Measurements from ENCODE around the gene ARID2. TPM values are rescaled to one million over a fixed set of nuclear protein-coding genes. Genes with fewer than 3 reads are reported as not detected.

The ARID2 gene
- total and polyA plus RNA-seq, 9 of the 15 experiments (the other 6 are each of a cell fraction or from before 2014, with no cell fraction given), result 13.4 to 41.6 (median 29.4) TPM

DNA sequence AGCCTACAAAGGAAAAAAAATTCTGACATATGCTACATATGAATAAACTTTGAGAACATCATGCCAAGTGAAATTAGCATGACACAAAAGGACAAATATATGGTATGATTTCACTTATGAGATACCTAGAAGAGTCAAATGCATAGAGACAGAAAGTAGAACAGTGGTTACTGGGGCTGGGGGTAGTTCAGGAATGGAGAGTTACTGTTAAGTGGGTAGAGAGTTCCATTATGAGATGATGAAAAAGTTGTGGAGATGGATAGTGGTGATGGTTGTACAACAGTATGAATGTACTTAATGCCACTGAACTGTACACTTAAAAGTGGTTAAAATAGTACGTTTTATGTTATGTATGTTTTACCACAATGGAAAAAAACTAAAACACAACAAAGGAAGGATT is 168.6 kb downstream of the ARID2 start (continued):
- no peak for TF ChIP-seq HCFC1 (IDR thresholded peaks at IDR 0.05; ENCODE audit: low read depth, low read length)
- no peak for TF ChIP-seq ARID2 (IDR thresholded peaks at IDR 0.05)

DNA sequence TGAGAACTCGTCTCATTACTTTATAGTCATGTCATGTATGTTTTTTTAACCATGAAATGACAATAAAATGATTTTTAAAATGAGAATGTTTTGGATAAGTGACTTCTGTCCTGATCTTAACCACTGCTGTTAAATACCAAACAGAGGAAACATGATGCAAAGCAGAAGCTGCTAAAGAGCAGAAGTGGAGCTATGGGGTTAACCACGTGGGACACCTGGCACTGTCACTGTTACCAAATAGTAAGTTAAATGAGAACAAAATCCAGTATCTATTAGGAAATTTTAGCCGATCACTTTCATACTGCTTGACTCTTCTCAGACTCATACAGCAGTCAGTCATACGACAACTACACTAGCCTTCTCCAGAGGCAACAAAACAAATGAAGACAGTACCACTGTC is 178.4 kb downstream of the ARID2 start:
- ATAC-seq (no peak), DNase-seq (ENCODE audit: extremely low read depth in 1 of 4, low spot score in 3 of 4) (no peak), FAIRE-seq (no peak)
- intact Hi-C loops (cut with micrococcal nuclease) (loop anchor here (10.0 kb wide), 1 partner anchor 363 kb away; no protein-coding TSS in a partner anchor), in situ Hi-C loops (cut with MboI) (no loop called here)
- TF ChIP-seq, protein P1, sequence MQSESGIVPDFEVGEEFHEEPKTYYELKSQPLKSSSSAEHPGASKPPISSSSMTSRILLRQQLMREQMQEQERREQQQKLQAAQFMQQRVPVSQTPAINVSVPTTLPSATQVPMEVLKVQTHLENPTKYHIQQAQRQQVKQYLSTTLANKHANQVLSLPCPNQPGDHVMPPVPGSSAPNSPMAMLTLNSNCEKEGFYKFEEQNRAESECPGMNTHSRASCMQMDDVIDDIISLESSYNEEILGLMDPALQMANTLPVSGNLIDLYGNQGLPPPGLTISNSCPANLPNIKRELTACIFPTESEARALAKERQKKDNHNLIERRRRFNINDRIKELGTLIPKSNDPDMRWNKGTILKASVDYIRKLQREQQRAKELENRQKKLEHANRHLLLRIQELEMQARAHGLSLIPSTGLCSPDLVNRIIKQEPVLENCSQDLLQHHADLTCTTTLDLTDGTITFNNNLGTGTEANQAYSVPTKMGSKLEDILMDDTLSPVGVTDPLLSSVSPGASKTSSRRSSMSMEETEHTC (IDR thresholded peaks at IDR 0.05), result no peak
- TF ChIP-seq L3MBTL2 (IDR thresholded peaks at IDR 0.05) (no peak), HDAC2 (IDR thresholded peaks at IDR 0.05) (no peak), ILF3 (IDR thresholded peaks at IDR 0.05; ENCODE audit: borderline replicate concordance) (no peak), U2AF1 (optimal IDR thresholded peaks at IDR 0.05; ENCODE audit: low read depth, low read length) (no peak), ZNF586 (CRISPR knock-in tag; conservative IDR thresholded peaks at IDR 0.05) (no peak)
- TF ChIP-seq, protein P2, sequence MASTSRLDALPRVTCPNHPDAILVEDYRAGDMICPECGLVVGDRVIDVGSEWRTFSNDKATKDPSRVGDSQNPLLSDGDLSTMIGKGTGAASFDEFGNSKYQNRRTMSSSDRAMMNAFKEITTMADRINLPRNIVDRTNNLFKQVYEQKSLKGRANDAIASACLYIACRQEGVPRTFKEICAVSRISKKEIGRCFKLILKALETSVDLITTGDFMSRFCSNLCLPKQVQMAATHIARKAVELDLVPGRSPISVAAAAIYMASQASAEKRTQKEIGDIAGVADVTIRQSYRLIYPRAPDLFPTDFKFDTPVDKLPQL (IDR thresholded peaks at IDR 0.05; ENCODE audit: extremely low read depth, insufficient read length), result no peak
- TF ChIP-seq, protein P3, sequence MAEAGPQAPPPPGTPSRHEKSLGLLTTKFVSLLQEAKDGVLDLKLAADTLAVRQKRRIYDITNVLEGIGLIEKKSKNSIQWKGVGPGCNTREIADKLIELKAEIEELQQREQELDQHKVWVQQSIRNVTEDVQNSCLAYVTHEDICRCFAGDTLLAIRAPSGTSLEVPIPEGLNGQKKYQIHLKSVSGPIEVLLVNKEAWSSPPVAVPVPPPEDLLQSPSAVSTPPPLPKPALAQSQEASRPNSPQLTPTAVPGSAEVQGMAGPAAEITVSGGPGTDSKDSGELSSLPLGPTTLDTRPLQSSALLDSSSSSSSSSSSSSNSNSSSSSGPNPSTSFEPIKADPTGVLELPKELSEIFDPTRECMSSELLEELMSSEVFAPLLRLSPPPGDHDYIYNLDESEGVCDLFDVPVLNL (CRISPR knock-in tag; IDR thresholded peaks at IDR 0.05; ENCODE audit: low read depth), result no peak
- H3K27me3 ChIP-seq (ENCODE audit: control insufficient read depth in 2 of 2, insufficient read depth in 2 of 2, low read length in 2 of 2), result no peaks in the 10 kb centered on the region
- peaks cover 16% of the 10 kb centered on the region; the same call in 1 of the 3 replicates for H3K36me3 ChIP-seq (ENCODE audit: control insufficient read depth, insufficient read depth, low read length)
- ChIA-PET POLR2A (interaction anchor here (1.1 to 1.9 kb wide), 2 partner anchors 10 to 16 kb away, joined by 3 to 4 read pairs; no protein-coding TSS in a partner anchor), CTCF (ENCODE audit: low intra/inter-chr PET ratio) (no interaction called here)
- no peak overlapping the region for H3K27ac ChIP-seq (ENCODE audit: extremely low read depth, low read depth, low read length)
- H3K9me1 ChIP-seq (ENCODE audit: control insufficient read depth, insufficient read depth, low read length), result no peaks in the 10 kb centered on the region
- H3K79me2 ChIP-seq (ENCODE audit: control insufficient read depth, insufficient read depth, low read length), result no peaks in the 10 kb centered on the region
- no peaks in the 10 kb centered on the region for H3K4me1 ChIP-seq (replicated peaks in 1 of 2; ENCODE audit: control insufficient read depth in 2 of 2, insufficient read depth in 2 of 2, low read length in 2 of 2)
- no peaks in the 10 kb centered on the region for H3K9me3 ChIP-seq (replicated peaks; ENCODE audit: control insufficient read depth, insufficient read depth, low read depth, low read length)
- H3K9ac ChIP-seq (ENCODE audit: insufficient read depth in 1 of 2, low read depth in 2 of 2, low read length in 2 of 2), result no peak overlapping the region
- no peak overlapping the region for H3K4me2 ChIP-seq (ENCODE audit: insufficient read depth, low read length)
- 92% methylated on average over 4 of the region's 4 CpGs for WGBS (ENCODE audit: insufficient coverage, low coverage, missing lambda C conversion rate)
- no TSS peak for BruUV-seq (replicated peaks)
- H2AFZ ChIP-seq (ENCODE audit: low read depth, low read length), result no peak overlapping the region
- H3K4me3 ChIP-seq, result no peak overlapping the region
- H4K20me1 ChIP-seq (replicated peaks; ENCODE audit: control insufficient read depth, insufficient read depth, low read length), result no peaks in the 10 kb centered on the region
